Heart right ventricle (tissue), 16 donors: ENCODE results near the gene SH3PXD2B. TPM values are rescaled to one million over a fixed set of nuclear protein-coding genes. Genes with fewer than 3 reads are reported as not detected.

Experiments
- ATAC-seq, 8 donors: fragments of 200-7000 bp; cut with Tn5 transposase; one replicate each; pipeline ENCODE4 v1.9.1; 2020; ENCODE audit warnings: mild to moderate bottlenecking in 8 of 8, moderate library complexity in 8 of 8, moderate number of reproducible peaks in 1 of 8
- DNase-seq, 2 donors: peaks; one replicate each; pipeline ENCODE4 v3.0.0-alpha.2; 2020
- H3K27ac ChIP-seq, 10 donors: fragments of 200-600 bp; sonication (generic) in 2 of 10; one replicate each; pipeline versions ENCODE4 v1.5.0 to v1.8.0; 2020 to 2022; ENCODE audit warnings: mild to moderate bottlenecking in 3 of 10
- H3K27me3 ChIP-seq, 7 donors: fragments of 200-600 bp; one replicate each; pipeline ENCODE4 v1.8.0; 2021 to 2022; ENCODE audit warnings: mild to moderate bottlenecking in 2 of 7
- H3K36me3 ChIP-seq, 9 donors: fragments of 200-600 bp; sonication (generic) in 1 of 9; one replicate each; pipeline versions ENCODE4 v1.5.0 to v1.8.0; 2020 to 2022; ENCODE audit warnings: mild to moderate bottlenecking in 2 of 9
- H3K4me1 ChIP-seq, 9 donors: fragments of 200-600 bp; sonication (generic) in 1 of 9; one replicate each; pipeline versions ENCODE4 v1.5.0 to v1.8.0; 2020 to 2022; ENCODE audit warnings: mild to moderate bottlenecking in 4 of 9
- H3K4me3 ChIP-seq, 10 donors: fragments of 200-600 bp; sonication (generic) in 2 of 10; one replicate each; pipeline versions ENCODE4 v1.5.0 to v1.8.0; 2020 to 2022; ENCODE audit warnings: mild to moderate bottlenecking in 7 of 10, moderate library complexity in 2 of 10
- H3K9me3 ChIP-seq, 11 donors: fragments of 200-600 bp in 10 of 11; sonication (generic) in 2 of 11; one replicate each; pipeline versions ENCODE4 v1.5.0 to v1.8.0; 2013 to 2022; ENCODE audit warnings: mild to moderate bottlenecking in 2 of 11, control low read depth in 1 of 11, moderate library complexity in 1 of 11
- WGBS, 2 donors: extraction: QIAGEN DNeasy Blood & Tissue Kit; methylation state at CpG; one replicate each; pipeline ENCODE4 v1.1.7; 2013; ENCODE audit warnings: inconsistent platforms in 1 of 2; 5-methylcytosine and 5-hydroxymethylcytosine counted together
- intact Hi-C, 10 donors: fragments of 100-400 bp; cut with DNase I; formaldehyde crosslinking; loops; one replicate each; pipeline versions ENCODE4 v1.11.1 to v1.14.2; 2022
- polyA plus RNA-seq, 2 donors: library from polyadenylated mRNA; stranded (reverse); fragments of 200-250 nt; gene quantifications; one replicate each; pipeline ENCODE4 v1.2.3, GENCODE V29; 2013
- total RNA-seq, 10 donors: library from RNA; stranded (reverse); fragmentation: NEBNext Ultra II Directional in 3 of 10; extraction: Animal tissue kit (Norgen Biotek cat#: 25700) in 3 of 10; gene quantifications; one replicate each; pipeline versions ENCODE4 v1.2.1 to v1.2.4, GENCODE V29; 2021 to 2023
- TF ChIP-seq, protein P1 (sequence below), 9 donors: fragments of 200-600 bp; sonication (generic) in 2 of 9; IDR thresholded peaks; one replicate each; pipeline versions ENCODE4 v1.5.0 to v1.8.0; 2021 to 2022; ENCODE audit warnings: antibody characterized with exemption in 9 of 9, mild to moderate bottlenecking in 5 of 9, moderate library complexity in 1 of 9
- donor health status: Arrhythmogenic right ventricular cardiomyopathy.
- donor health status: ischemic (EF 13 %, LVEDD 7.1; RV severe dilation, severe dysfunction).
- donor health status: healthy with polysubstance abuse.
- donor health status: DM: no; HTN: yes; CAD: no.
- donor health status: DM: no; HTN: no; CAD: no.
- donor health status: ischemic (EF 25% LVEDD 6.9; RV normal size, moderate dysfunction).
- donor health status: ischemic (EF 25% LVEDD 5.7; RV mildly dilated, moderate dysfunction).
- donor health status: healthy.
- donor health status: DM: yes; HTN: yes; CAD: no.
- donor health status: Ischemic cardiomyopathy.
- donor health status: ischemic (EF 35%, LVEDD 5.7; RV mildly dilated, moderate dysfunction).
- donor health status: nonischemic (EF 11% LVEDD 7.7; RV severe dilation, severe dysfunction).
- donor health status: DM: yes; HTN: yes; CAD: no.
- donor health status: PGD.
- donor health status: ischemic (EF 29% LVEDD 5.4; RV normal size, mild dysfunction).
- donor health status: nonischemic (EF 23%, LVEDD 6.1; RV moderate dilation, normal function).

The SH3PXD2B gene
- total and polyA plus RNA-seq, 12 donors: 1.8 to 12.5 (median 5.5) TPM

GRCh38 chr5:172494630-172495505 lies 40.5 kb upstream of the SH3PXD2B start:
- 86 to 92% methylated on average over 9 of the region's 9 CpGs for WGBS, 2 donors
- peaks cover 10 to 43% (median 21%) of the 10 kb centered on the region in 9 donors for H3K4me1 ChIP-seq
- H3K4me3 ChIP-seq: no peak overlapping the region
- H3K27ac ChIP-seq: peak overlapping the region in 4 of 10 donors; percentile 6 to 82 (median 80)
- TF ChIP-seq, protein P1, sequence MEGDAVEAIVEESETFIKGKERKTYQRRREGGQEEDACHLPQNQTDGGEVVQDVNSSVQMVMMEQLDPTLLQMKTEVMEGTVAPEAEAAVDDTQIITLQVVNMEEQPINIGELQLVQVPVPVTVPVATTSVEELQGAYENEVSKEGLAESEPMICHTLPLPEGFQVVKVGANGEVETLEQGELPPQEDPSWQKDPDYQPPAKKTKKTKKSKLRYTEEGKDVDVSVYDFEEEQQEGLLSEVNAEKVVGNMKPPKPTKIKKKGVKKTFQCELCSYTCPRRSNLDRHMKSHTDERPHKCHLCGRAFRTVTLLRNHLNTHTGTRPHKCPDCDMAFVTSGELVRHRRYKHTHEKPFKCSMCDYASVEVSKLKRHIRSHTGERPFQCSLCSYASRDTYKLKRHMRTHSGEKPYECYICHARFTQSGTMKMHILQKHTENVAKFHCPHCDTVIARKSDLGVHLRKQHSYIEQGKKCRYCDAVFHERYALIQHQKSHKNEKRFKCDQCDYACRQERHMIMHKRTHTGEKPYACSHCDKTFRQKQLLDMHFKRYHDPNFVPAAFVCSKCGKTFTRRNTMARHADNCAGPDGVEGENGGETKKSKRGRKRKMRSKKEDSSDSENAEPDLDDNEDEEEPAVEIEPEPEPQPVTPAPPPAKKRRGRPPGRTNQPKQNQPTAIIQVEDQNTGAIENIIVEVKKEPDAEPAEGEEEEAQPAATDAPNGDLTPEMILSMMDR (IDR thresholded peaks at IDR 0.05): no peak
- H3K9me3 ChIP-seq: no peaks in the 10 kb centered on the region
- H3K27me3 ChIP-seq: no peaks in the 10 kb centered on the region
- DNase-seq (peak in 1 of 2 donors; percentile 6), ATAC-seq (peak in 3 of 8 donors; percentile 20 to 43 (median 21))
- intact Hi-C loops: no loop called here
- no peaks in the 10 kb centered on the region for H3K36me3 ChIP-seq

DNA sequence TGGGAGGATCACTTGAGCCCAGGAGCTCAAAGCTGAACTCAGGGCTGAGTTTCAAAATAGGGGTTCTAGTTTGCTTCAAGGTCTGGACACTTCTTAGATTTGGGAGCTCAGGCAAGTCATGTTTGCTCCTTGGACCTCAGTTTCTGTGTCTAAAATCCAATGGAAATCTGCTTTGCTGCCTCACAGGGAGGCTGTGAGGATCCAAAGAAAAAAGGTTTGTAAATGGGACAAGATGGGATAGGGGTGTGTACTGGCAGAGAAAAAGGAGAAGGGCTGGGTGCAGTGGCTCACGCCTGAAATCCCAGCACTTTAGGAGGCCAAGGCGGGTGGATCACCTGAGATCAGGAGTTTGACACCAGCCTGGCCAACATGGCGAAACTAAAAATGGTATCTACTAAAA lies 39.6 kb upstream of the SH3PXD2B start:
- no peaks in the 10 kb centered on the region for H3K9me3 ChIP-seq
- no peak overlapping the region for H3K4me3 ChIP-seq
- TF ChIP-seq, protein P1 (IDR thresholded peaks at IDR 0.05): no peak
- no peaks in the 10 kb centered on the region for H3K27me3 ChIP-seq
- ATAC-seq (no peak), DNase-seq (no peak)
- no peaks in the 10 kb centered on the region for H3K36me3 ChIP-seq
- 94 to 99% methylated on average over 3 of the region's 3 CpGs for WGBS, 2 donors
- intact Hi-C loops: no loop called here
- no peak overlapping the region for H3K27ac ChIP-seq
- peaks cover 10 to 53% (median 21%) of the 10 kb centered on the region in 9 donors for H3K4me1 ChIP-seq

DNA sequence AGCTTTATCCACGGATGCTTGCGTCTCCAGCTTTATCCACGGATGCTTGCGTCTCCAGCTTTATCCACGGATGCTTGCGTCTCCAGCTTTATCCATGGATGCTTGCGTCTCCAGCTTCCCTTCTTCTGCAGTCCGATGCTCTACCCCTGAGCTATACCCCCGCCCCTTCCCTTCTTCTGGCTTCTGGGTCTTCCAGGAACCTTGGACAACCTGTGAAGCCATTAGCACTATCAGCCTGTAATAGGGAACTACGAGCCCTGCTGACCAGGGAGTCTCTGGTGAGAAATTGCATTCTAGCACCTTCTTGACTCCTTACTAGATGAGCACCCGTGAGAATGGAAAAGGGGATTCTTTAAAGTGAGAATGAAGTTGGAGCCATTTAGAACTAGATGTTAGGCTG lies 39.1 kb upstream of the SH3PXD2B start:
- Histone ChIP-seq H3K27me3 (no peaks in the 10 kb centered on the region), H3K4me3 (no peak overlapping the region), H3K27ac (no peak overlapping the region), H3K36me3 (no peaks in the 10 kb centered on the region), H3K4me1 (peaks cover 10 to 58% (median 21%) of the 10 kb centered on the region in 9 donors), H3K9me3 (no peaks in the 10 kb centered on the region)
- intact Hi-C loops: no loop called here
- TF ChIP-seq, protein P1 (IDR thresholded peaks at IDR 0.05): no peak
- WGBS, 2 donors: 94 to 98% methylated on average over 7 to 11 of the region's 11 CpGs
- DNase-seq (no peak), ATAC-seq (no peak)

DNA sequence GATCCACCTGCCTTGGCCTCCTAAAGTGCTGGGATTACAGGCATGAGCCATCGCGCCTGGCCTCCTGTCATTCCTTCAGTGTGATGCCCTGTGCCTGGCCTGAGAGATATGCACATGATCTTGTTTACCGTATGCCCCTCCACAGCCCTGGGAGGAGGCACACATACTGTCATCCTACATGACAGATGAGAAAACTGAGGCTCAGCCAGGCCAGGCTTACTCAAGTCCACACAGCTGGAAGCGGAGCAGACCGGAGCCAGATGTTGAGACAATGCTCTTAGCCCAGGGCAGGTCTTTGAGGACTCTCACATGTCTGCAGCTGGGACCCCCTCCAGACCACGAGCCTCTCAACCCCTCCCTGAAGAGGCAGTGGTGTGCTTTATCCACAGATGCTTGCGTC lies 38.7 kb upstream of the SH3PXD2B start:
- intact Hi-C loops: no loop called here
- Histone ChIP-seq H3K4me1 (peaks cover 10 to 61% (median 21%) of the 10 kb centered on the region in 9 donors), H3K27ac (no peak overlapping the region), H3K9me3 (no peaks in the 10 kb centered on the region), H3K4me3 (no peak overlapping the region), H3K27me3 (no peaks in the 10 kb centered on the region), H3K36me3 (no peaks in the 10 kb centered on the region)
- no peak for ATAC-seq
- DNase-seq: no peak
- WGBS, 2 donors: 93 to 97% methylated on average over 7 of the region's 7 CpGs
- TF ChIP-seq, protein P1 (IDR thresholded peaks at IDR 0.05): no peak
